K562 (cell line): ENCODE data around the gene SIGMAR1. TPM values are rescaled to one million over a fixed set of nuclear protein-coding genes. Genes with fewer than 3 reads are reported as not detected.

Experiments
- CEBPB ChIP-seq: fragments of 450-650 bp; IDR thresholded peaks from 2 replicates; pipeline ENCODE4 v1.6.1; 2016; ENCODE audit warnings: missing genetic modification characterization, missing compliant biosample characterization
- MTA3 ChIP-seq: fragments of 450-650 bp; formaldehyde crosslinking; IDR thresholded peaks from 2 replicates; pipeline ENCODE4 v1.6.1; 2017; ENCODE audit warnings: mild to moderate bottlenecking, borderline replicate concordance
- MYNN ChIP-seq, 2 experiments: sonication (generic); formaldehyde crosslinking in 1 of 2; IDR thresholded peaks; 2 replicates each; pipeline versions ENCODE4 v1.5.0 to v1.6.1; 2016 to 2020; ENCODE audit warnings: antibody characterized with exemption in 1 of 2, missing genetic modification reagents in 1 of 2
- YY1 ChIP-seq, 3 experiments: IDR thresholded peaks; 2 replicates each; pipeline ENCODE4 v1.6.1; 2011; ENCODE audit warnings: low read length in 2 of 3, mild to moderate bottlenecking in 2 of 3, moderate library complexity in 2 of 3, borderline replicate concordance in 1 of 3, control low read depth in 1 of 3, low read depth in 1 of 3; ENCODE audit not compliant: insufficient read depth in 3 of 3, insufficient replicate concordance in 2 of 3, control insufficient read depth in 1 of 3, insufficient read length in 1 of 3; ENCODE audit errors: extremely low read depth in 1 of 3
- ZBTB7A ChIP-seq: IDR thresholded peaks from 2 replicates; pipeline ENCODE4 v1.6.1; 2011; ENCODE audit warnings: low read depth, mild to moderate bottlenecking, low read length, moderate library complexity, borderline replicate concordance; ENCODE audit not compliant: control insufficient read depth
- ZNF717 ChIP-seq: fragments of 250-450 bp; sonication (Bioruptor Pico); IDR thresholded peaks from 2 replicates; pipeline ENCODE4 v1.5.0; 2021
- polyA plus RNA-seq, 8 experiments: library from polyadenylated mRNA; depleted of rRNA in 4 of 8; stranded (reverse) in 5 of 8; unstranded in 3 of 8; fragments of >200 nt; fragmentation: Nextera tagmentation in 2 of 8; fragmentation: Illumina TruSeq in 1 of 8; extraction: Ambion mirVana in 2 of 8; extraction: Trizol in 1 of 8; gene quantifications; 2 replicates each; pipeline versions ENCODE4 v1.2.1 to v1.2.3, GENCODE V29; 2011 to 2014; ENCODE audit warnings: inconsistent platforms in 1 of 8, missing spikeins in 1 of 8
- total RNA-seq, 7 experiments: library from RNA; depleted of rRNA in 6 of 7; stranded (reverse); fragments of >200 nt in 6 of 7; fragmentation: Illumina TruSeq in 2 of 7; extraction: Trizol in 2 of 7; gene quantifications; 2 replicates each; pipeline versions ENCODE4 v1.2.1 to v1.2.3, GENCODE V29; 2011 to 2021; ENCODE audit warnings: low replicate concordance in 1 of 7
- TF ChIP-seq, protein P1 (sequence below), 2 experiments: fragments of 450-650 bp; formaldehyde crosslinking in 1 of 2; IDR thresholded peaks; 2 replicates each; pipeline versions ENCODE4 v1.4.0 to v1.6.1; 2014 to 2020; ENCODE audit warnings: mild to moderate bottlenecking in 2 of 2, borderline replicate concordance in 1 of 2, low read depth in 1 of 2
- TF ChIP-seq, protein P2 (sequence below): IDR thresholded peaks from 2 replicates; pipeline ENCODE4 v1.6.1; 2011; ENCODE audit warnings: borderline replicate concordance, low read depth, mild to moderate bottlenecking, moderate library complexity, low read length; ENCODE audit not compliant: insufficient read depth, poor library complexity, severe bottlenecking
- TF ChIP-seq, protein P3 (sequence below), 3 experiments: IDR thresholded peaks in 2 of 3; conservative IDR thresholded peaks in 1 of 3; 2 replicates each; pipeline ENCODE4 v1.5.1; 2011 to 2012; ENCODE audit warnings: low read length in 3 of 3, mild to moderate bottlenecking in 3 of 3, control low read depth in 2 of 3, improper control_type of control experiment in 1 of 3, inconsistent platforms in 1 of 3, low read depth in 1 of 3, mixed read lengths in 1 of 3, moderate library complexity in 1 of 3; ENCODE audit not compliant: insufficient read depth in 2 of 3
- TF ChIP-seq, protein P4 (sequence below): sonication (generic); formaldehyde crosslinking; IDR thresholded peaks from 2 replicates; pipeline ENCODE4 v1.4.0; 2020; ENCODE audit warnings: mild to moderate bottlenecking, missing genetic modification reagents

Gene SIGMAR1
- total and polyA plus RNA-seq, 9 of the 15 experiments (the other 6 are each of a cell fraction or from before 2014, with no cell fraction given) = 6.9 to 80.0 (median 35.2) TPM

DNA sequence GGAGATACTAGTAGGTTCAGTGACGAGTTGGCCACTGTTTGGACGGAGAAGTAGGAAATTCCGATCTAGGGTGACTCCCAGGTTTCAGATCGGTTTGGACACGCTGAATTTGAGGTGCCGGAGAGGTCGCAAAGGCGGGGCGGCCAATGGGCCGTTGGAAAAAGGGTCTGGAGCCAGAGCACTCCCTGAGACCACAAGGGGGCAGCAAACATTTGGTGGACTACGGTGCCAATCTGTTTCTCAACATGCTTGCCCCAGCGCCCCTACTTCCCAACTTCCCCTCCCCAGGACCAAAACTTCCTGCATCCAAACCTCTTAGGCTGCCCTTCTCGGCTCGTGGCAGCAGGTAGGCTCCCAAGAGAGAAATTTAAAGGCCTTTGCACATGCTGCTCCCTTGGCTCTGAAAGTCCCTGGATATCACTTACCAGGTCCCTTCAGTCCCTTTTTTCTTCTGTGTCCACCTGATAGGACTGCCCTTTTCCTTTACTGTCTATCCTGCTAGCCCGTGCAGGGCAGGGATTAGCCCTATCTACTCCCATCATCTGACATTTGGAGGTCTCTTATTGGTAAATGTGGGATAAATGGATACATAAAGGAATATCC, 24.7 kb downstream of the SIGMAR1 start (continued):
- TF ChIP-seq, protein P1, sequence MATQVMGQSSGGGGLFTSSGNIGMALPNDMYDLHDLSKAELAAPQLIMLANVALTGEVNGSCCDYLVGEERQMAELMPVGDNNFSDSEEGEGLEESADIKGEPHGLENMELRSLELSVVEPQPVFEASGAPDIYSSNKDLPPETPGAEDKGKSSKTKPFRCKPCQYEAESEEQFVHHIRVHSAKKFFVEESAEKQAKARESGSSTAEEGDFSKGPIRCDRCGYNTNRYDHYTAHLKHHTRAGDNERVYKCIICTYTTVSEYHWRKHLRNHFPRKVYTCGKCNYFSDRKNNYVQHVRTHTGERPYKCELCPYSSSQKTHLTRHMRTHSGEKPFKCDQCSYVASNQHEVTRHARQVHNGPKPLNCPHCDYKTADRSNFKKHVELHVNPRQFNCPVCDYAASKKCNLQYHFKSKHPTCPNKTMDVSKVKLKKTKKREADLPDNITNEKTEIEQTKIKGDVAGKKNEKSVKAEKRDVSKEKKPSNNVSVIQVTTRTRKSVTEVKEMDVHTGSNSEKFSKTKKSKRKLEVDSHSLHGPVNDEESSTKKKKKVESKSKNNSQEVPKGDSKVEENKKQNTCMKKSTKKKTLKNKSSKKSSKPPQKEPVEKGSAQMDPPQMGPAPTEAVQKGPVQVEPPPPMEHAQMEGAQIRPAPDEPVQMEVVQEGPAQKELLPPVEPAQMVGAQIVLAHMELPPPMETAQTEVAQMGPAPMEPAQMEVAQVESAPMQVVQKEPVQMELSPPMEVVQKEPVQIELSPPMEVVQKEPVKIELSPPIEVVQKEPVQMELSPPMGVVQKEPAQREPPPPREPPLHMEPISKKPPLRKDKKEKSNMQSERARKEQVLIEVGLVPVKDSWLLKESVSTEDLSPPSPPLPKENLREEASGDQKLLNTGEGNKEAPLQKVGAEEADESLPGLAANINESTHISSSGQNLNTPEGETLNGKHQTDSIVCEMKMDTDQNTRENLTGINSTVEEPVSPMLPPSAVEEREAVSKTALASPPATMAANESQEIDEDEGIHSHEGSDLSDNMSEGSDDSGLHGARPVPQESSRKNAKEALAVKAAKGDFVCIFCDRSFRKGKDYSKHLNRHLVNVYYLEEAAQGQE (IDR thresholded peaks at IDR 0.05; ENCODE audit: borderline replicate concordance) = peak; percentile 39; the same call in 1 of the 2 replicates
- TF ChIP-seq, protein P1 (CRISPR knock-in tag; IDR thresholded peaks at IDR 0.05; ENCODE audit: low read depth) = no peak
- TF ChIP-seq CEBPB (tag) (no peak), ZNF717 (CRISPR knock-in tag) (no peak), MYNN (IDR thresholded peaks at IDR 0.05) (peak; percentile 24; the same call in 1 of the 2 replicates), MYNN (CRISPR knock-in tag; IDR thresholded peaks at IDR 0.05) (no peak), YY1 (IDR thresholded peaks at IDR 0.05; ENCODE audit: borderline replicate concordance in 1 of 3, control insufficient read depth in 1 of 3, extremely low read depth in 1 of 3, insufficient read depth in 3 of 3, insufficient read length in 1 of 3, insufficient replicate concordance in 2 of 3, low read depth in 1 of 3, low read length in 2 of 3) (peak in 1 of 3 experiments; percentile 38), ZBTB7A (peak; percentile 49; the same call in 1 of the 2 replicates), MTA3 (0 out of 2 replicates have a peak, but pooled peaks have one; percentile 21)
- TF ChIP-seq, protein P2, sequence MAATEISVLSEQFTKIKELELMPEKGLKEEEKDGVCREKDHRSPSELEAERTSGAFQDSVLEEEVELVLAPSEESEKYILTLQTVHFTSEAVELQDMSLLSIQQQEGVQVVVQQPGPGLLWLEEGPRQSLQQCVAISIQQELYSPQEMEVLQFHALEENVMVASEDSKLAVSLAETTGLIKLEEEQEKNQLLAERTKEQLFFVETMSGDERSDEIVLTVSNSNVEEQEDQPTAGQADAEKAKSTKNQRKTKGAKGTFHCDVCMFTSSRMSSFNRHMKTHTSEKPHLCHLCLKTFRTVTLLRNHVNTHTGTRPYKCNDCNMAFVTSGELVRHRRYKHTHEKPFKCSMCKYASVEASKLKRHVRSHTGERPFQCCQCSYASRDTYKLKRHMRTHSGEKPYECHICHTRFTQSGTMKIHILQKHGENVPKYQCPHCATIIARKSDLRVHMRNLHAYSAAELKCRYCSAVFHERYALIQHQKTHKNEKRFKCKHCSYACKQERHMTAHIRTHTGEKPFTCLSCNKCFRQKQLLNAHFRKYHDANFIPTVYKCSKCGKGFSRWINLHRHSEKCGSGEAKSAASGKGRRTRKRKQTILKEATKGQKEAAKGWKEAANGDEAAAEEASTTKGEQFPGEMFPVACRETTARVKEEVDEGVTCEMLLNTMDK = peak; percentile 91
- TF ChIP-seq, protein P3, sequence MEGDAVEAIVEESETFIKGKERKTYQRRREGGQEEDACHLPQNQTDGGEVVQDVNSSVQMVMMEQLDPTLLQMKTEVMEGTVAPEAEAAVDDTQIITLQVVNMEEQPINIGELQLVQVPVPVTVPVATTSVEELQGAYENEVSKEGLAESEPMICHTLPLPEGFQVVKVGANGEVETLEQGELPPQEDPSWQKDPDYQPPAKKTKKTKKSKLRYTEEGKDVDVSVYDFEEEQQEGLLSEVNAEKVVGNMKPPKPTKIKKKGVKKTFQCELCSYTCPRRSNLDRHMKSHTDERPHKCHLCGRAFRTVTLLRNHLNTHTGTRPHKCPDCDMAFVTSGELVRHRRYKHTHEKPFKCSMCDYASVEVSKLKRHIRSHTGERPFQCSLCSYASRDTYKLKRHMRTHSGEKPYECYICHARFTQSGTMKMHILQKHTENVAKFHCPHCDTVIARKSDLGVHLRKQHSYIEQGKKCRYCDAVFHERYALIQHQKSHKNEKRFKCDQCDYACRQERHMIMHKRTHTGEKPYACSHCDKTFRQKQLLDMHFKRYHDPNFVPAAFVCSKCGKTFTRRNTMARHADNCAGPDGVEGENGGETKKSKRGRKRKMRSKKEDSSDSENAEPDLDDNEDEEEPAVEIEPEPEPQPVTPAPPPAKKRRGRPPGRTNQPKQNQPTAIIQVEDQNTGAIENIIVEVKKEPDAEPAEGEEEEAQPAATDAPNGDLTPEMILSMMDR (IDR thresholded peaks at IDR 0.05 in 2 of 3, conservative IDR thresholded peaks at IDR 0.05 in 1 of 3; ENCODE audit: insufficient read depth in 2 of 3, low read depth in 1 of 3, low read length in 3 of 3) = peak; percentile 70 to 75 (median 75)
- TF ChIP-seq, protein P4, sequence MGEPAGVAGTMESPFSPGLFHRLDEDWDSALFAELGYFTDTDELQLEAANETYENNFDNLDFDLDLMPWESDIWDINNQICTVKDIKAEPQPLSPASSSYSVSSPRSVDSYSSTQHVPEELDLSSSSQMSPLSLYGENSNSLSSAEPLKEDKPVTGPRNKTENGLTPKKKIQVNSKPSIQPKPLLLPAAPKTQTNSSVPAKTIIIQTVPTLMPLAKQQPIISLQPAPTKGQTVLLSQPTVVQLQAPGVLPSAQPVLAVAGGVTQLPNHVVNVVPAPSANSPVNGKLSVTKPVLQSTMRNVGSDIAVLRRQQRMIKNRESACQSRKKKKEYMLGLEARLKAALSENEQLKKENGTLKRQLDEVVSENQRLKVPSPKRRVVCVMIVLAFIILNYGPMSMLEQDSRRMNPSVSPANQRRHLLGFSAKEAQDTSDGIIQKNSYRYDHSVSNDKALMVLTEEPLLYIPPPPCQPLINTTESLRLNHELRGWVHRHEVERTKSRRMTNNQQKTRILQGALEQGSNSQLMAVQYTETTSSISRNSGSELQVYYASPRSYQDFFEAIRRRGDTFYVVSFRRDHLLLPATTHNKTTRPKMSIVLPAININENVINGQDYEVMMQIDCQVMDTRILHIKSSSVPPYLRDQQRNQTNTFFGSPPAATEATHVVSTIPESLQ (CRISPR knock-in tag) = 0 out of 2 replicates have a peak, but pooled peaks have one; percentile 16
